ENCODE measurements around the gene MROH7.

MROH7 gene

GRCh38 chr1:54658164-54658913 lies 16.8 kb downstream of the MROH7 start:
- DNase-seq (ENCODE audit: low spot score) = no peak
- TF ChIP-seq, protein P1, sequence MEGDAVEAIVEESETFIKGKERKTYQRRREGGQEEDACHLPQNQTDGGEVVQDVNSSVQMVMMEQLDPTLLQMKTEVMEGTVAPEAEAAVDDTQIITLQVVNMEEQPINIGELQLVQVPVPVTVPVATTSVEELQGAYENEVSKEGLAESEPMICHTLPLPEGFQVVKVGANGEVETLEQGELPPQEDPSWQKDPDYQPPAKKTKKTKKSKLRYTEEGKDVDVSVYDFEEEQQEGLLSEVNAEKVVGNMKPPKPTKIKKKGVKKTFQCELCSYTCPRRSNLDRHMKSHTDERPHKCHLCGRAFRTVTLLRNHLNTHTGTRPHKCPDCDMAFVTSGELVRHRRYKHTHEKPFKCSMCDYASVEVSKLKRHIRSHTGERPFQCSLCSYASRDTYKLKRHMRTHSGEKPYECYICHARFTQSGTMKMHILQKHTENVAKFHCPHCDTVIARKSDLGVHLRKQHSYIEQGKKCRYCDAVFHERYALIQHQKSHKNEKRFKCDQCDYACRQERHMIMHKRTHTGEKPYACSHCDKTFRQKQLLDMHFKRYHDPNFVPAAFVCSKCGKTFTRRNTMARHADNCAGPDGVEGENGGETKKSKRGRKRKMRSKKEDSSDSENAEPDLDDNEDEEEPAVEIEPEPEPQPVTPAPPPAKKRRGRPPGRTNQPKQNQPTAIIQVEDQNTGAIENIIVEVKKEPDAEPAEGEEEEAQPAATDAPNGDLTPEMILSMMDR (IDR thresholded peaks at IDR 0.05; ENCODE audit: extremely low read depth, missing control alignments) = no peak

GRCh38 chr1:54663725-54664124 lies 22.1 kb downstream of the MROH7 start:
- TF ChIP-seq, protein P1 (IDR thresholded peaks at IDR 0.05; ENCODE audit: extremely low read depth, missing control alignments) = no peak

GRCh38 chr1:54664364-54664763 lies 22.8 kb downstream of the MROH7 start:
- TF ChIP-seq, protein P1 (IDR thresholded peaks at IDR 0.05; ENCODE audit: extremely low read depth, missing control alignments) = no peak
- no peak for DNase-seq (ENCODE audit: low spot score)

More at GRCh38 chr1:54663725-54664124, 22.1 kb downstream of the MROH7 start:
- DNase-seq (ENCODE audit: low spot score) = no peak

- TF ChIP-seq, protein P1 (IDR thresholded peaks at IDR 0.05; ENCODE audit: extremely low read depth, missing control alignments) = no peak
- no peak for DNase-seq (ENCODE audit: low spot score)
Observed at GRCh38 chr1:54665852-54666251, 24.3 kb downstream of the MROH7 start.

DNA sequence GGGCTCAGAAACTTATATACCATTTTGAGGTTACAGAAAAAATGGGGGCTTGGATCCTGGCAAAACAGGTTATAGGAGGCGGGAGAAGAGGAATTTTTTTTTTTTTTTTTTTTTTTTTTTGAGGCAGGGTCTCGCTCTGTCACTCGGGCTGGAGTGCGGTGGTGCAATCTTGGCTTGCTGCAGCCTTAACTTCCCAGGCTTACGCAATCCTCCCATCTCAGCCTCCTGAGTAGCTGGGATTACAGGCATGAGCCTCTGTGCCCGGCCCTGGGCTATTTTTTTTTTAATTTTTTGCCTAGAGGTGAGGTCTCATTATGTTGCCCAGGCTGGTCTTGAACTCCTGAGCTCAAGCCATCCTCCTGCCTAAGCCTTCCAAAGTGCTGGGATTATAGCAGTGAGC lies 24.7 kb downstream of the MROH7 start:
- DNase-seq (ENCODE audit: low spot score) = no peak
- TF ChIP-seq, protein P1 (IDR thresholded peaks at IDR 0.05; ENCODE audit: extremely low read depth, missing control alignments) = no peak

- DNase-seq (ENCODE audit: low spot score) = no peak
- TF ChIP-seq, protein P1 (IDR thresholded peaks at IDR 0.05; ENCODE audit: extremely low read depth, missing control alignments) = no peak
Observed at GRCh38 chr1:54667797-54668196, 26.2 kb downstream of the MROH7 start.

DNA sequence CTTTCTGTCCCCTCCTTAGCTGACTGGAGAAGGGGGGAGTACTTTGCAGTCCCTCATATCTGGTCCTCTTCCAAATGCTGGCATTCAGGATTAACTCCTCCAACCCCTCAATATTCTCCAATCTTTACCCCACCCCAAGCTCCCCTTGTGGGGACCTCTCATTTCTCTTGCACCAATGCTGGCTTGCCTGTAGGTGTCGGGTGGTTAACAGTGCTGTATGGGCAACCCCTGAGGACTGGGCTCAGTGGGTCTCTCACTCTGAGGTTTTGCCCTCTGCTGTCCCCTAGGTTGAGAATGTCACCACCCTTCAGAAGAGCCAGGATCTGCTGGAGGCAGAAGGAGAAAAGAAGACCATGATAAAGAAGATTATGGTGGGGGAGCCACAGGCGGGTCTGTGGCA lies 27.0 kb downstream of the MROH7 start:
- TF ChIP-seq, protein P1 (IDR thresholded peaks at IDR 0.05; ENCODE audit: extremely low read depth, missing control alignments) = no peak
- DNase-seq (ENCODE audit: low spot score) = no peak
